Mesenchymal stem cell (in vitro differentiated cells and primary cell): ENCODE data around the gene SLC25A2.
"Not testable (repeated sequence)": the region's sequence is repeated elsewhere in the genome, so short reads cannot be mapped to it uniquely, and the experiment has no call there.

Source experiments
- DNase-seq: peaks from one replicate; pipeline ENCODE4 v3.0.0-alpha.2; 2013
- H2AFZ ChIP-seq: one replicate; pipeline ENCODE4 v1.6.1; 2013; ENCODE audit warnings: low read depth, mild to moderate bottlenecking, control low read depth, inconsistent platforms, low read length, moderate library complexity
- H2AK5ac ChIP-seq: 2 replicates; pipeline ENCODE4 v1.6.1; 2013; ENCODE audit warnings: low read length, moderate library complexity, mild to moderate bottlenecking, inconsistent platforms; ENCODE audit not compliant: severe bottlenecking
- H2BK120ac ChIP-seq: one replicate; pipeline ENCODE4 v1.6.1; 2013; ENCODE audit warnings: low read depth, mild to moderate bottlenecking, inconsistent platforms, low read length, moderate library complexity
- H2BK12ac ChIP-seq, 2 experiments: one replicate each; pipeline ENCODE4 v1.6.1; 2013; ENCODE audit warnings: inconsistent platforms in 2 of 2, low read length in 2 of 2, mild to moderate bottlenecking in 2 of 2, moderate library complexity in 2 of 2, control low read depth in 1 of 2
- H2BK15ac ChIP-seq: one replicate; pipeline ENCODE4 v1.6.1; 2013; ENCODE audit warnings: mild to moderate bottlenecking, low read depth, inconsistent platforms; ENCODE audit not compliant: poor library complexity, severe bottlenecking
- H2BK5ac ChIP-seq: 2 replicates; pipeline ENCODE4 v1.6.1; 2013; ENCODE audit warnings: low read depth, mild to moderate bottlenecking, low read length, control low read depth, inconsistent platforms; ENCODE audit not compliant: poor library complexity, severe bottlenecking
- H3K14ac ChIP-seq, 2 experiments: one replicate each; pipeline ENCODE4 v1.6.1; 2013; ENCODE audit warnings: inconsistent platforms in 2 of 2, low read length in 2 of 2, control low read depth in 1 of 2, mild to moderate bottlenecking in 1 of 2, moderate library complexity in 1 of 2
- H3K18ac ChIP-seq, 2 experiments: one replicate each; pipeline ENCODE4 v1.6.1; 2013; ENCODE audit warnings: inconsistent platforms in 2 of 2, low read length in 2 of 2, control low read depth in 1 of 2, low read depth in 1 of 2, mild to moderate bottlenecking in 1 of 2
- H3K23ac ChIP-seq, 2 experiments: one replicate each; pipeline ENCODE4 v1.6.1; 2013; ENCODE audit warnings: inconsistent platforms in 2 of 2, low read length in 2 of 2, mild to moderate bottlenecking in 2 of 2, moderate library complexity in 2 of 2, control low read depth in 1 of 2
- H3K27ac ChIP-seq: 2 replicates; pipeline ENCODE4 v1.5.1; 2013; ENCODE audit warnings: mild to moderate bottlenecking, moderate library complexity, low read length, control low read depth, inconsistent platforms; ENCODE audit not compliant: poor library complexity, severe bottlenecking
- H3K27me3 ChIP-seq, 2 experiments: 2 replicates each; pipeline versions ENCODE4 v1.6.1 to v1.7.0; 2013; ENCODE audit warnings: low read length in 2 of 2, mild to moderate bottlenecking in 2 of 2, moderate library complexity in 2 of 2, control low read depth in 1 of 2, inconsistent platforms in 1 of 2; ENCODE audit not compliant: control insufficient read depth in 1 of 2, insufficient read depth in 1 of 2
- H3K36me3 ChIP-seq, 2 experiments: 2 replicates each; pipeline versions ENCODE4 v1.6.1 to v1.7.0; 2013; ENCODE audit warnings: low read length in 2 of 2, control low read depth in 1 of 2, inconsistent platforms in 1 of 2, low read depth in 1 of 2, mild to moderate bottlenecking in 1 of 2; ENCODE audit not compliant: insufficient read depth in 2 of 2, control insufficient read depth in 1 of 2
- H3K4ac ChIP-seq, 2 experiments: one replicate each; pipeline ENCODE4 v1.6.1; 2013; ENCODE audit warnings: inconsistent platforms in 2 of 2, low read length in 2 of 2, mild to moderate bottlenecking in 2 of 2, moderate library complexity in 2 of 2, control low read depth in 1 of 2, low read depth in 1 of 2
- H3K4me1 ChIP-seq: 2 replicates; pipeline ENCODE4 v1.6.1; 2013; ENCODE audit warnings: low read depth, low read length, control low read depth; ENCODE audit not compliant: control insufficient read depth, insufficient read depth
- H3K4me2 ChIP-seq: 2 replicates; pipeline ENCODE4 v1.6.1; 2013; ENCODE audit warnings: low read length, mild to moderate bottlenecking, inconsistent platforms; ENCODE audit not compliant: poor library complexity, severe bottlenecking
- H3K4me3 ChIP-seq, 2 experiments: 2 replicates each; pipeline versions ENCODE4 v1.5.1 to v1.7.0; 2013; ENCODE audit warnings: low read length in 2 of 2, mild to moderate bottlenecking in 2 of 2, control low read depth in 1 of 2, low read depth in 1 of 2; ENCODE audit not compliant: insufficient read depth in 1 of 2
- H3K79me1 ChIP-seq: replicated peaks from 2 replicates; pipeline ENCODE4 v1.6.1; 2013; ENCODE audit warnings: mild to moderate bottlenecking, control low read depth, low read length, inconsistent platforms; ENCODE audit not compliant: poor library complexity, severe bottlenecking
- H3K9ac ChIP-seq: 2 replicates; pipeline ENCODE4 v1.7.0; 2013; ENCODE audit warnings: mild to moderate bottlenecking, low read length, moderate library complexity
- H3K9me3 ChIP-seq: 2 replicates; pipeline ENCODE4 v1.7.0; 2013; ENCODE audit warnings: mild to moderate bottlenecking, low read length; ENCODE audit not compliant: control insufficient read depth
- H4K8ac ChIP-seq: one replicate; pipeline ENCODE4 v1.6.1; 2013; ENCODE audit warnings: inconsistent platforms, mild to moderate bottlenecking, low read length, moderate library complexity
- H4K91ac ChIP-seq: one replicate; pipeline ENCODE4 v1.6.1; 2013; ENCODE audit warnings: mild to moderate bottlenecking, low read length, inconsistent platforms
- WGBS: methylation state at CpG from one replicate; pipeline ENCODE4 v1.1.7; 2013; ENCODE audit warnings: mixed read lengths; 5-methylcytosine and 5-hydroxymethylcytosine counted together

Gene SLC25A2

DNA sequence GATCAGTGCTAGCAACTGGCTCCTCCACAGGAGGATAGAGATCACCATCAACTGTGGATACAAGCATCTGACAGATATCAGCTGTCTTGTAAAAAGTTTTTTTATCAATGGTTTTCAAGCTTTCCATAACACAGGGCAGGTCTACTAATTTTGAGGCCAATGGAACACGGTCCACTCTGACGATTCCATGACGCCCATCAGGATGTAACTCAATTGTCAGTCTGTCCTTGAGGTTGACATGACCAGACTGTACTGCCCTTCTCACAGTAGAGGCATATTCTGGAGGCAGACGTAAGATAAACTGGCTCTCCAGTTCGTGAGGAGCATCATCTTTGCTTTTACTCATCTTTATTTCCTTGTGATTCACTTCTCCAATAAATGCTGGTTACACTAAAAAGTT is 15.8 kb upstream of the SLC25A2 start:
- Histone ChIP-seq H2AK5ac (no peak overlapping the region), H2BK12ac (no peak overlapping the region), H3K79me1 (peaks cover 14% of the 10 kb centered on the region), H3K9me3 (peaks cover 59% of the 10 kb centered on the region), H3K14ac (no peak overlapping the region), H3K9ac (peak overlapping the region; percentile 98), H2AFZ (no peak overlapping the region), H3K4me2 (peak overlapping the region; percentile 48), H3K36me3 (peaks cover 16 to 42% of the 10 kb centered on the region in 2 experiments), H4K8ac (no peak overlapping the region), H3K27me3 (no peaks in the 10 kb centered on the region), H2BK15ac (no peak overlapping the region), H4K91ac (no peak overlapping the region), H2BK120ac (no peak overlapping the region), H3K4ac (no peak overlapping the region), H3K18ac (no peak overlapping the region), H2BK5ac (no peak overlapping the region), H3K27ac (no peak overlapping the region), H3K4me1 (no peaks in the 10 kb centered on the region), H3K23ac (no peak overlapping the region), H3K4me3 (peak overlapping the region in 1 of 2 experiments; percentile 92)
- WGBS, result 69% methylated on average over 5 of the region's 5 CpGs
- DNase-seq, result no peak

DNA sequence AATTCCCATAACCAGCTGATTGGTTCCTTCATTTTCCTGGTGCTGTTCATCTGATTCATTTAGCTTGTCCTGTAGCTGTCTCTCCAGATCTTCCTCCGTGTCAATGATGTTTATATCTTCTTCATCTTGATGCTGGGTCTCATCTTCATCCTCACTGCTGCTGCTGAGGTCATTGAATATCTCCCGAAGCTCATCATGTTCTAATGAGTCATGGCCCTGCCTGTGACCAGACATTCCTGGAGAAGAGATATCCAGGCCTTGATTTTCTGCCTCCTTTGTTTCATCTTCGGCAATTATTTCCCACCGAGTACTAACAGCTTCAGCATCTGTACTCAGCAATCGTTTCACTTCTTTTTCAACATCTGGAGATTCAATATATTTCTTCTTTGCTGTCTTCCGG is 15.4 kb upstream of the SLC25A2 start:
- no peak overlapping the region for H4K91ac ChIP-seq
- H2AK5ac ChIP-seq, result no peak overlapping the region
- no peak overlapping the region for H2BK5ac ChIP-seq
- H3K79me1 ChIP-seq, result peaks cover 15% of the 10 kb centered on the region
- no peak for DNase-seq
- no peak overlapping the region for H2BK15ac ChIP-seq
- no peak overlapping the region for H2AFZ ChIP-seq
- peak overlapping the region in 1 of 2 experiments; percentile 92 for H3K4me3 ChIP-seq
- H3K4me2 ChIP-seq, result no peak overlapping the region
- H3K27me3 ChIP-seq, result no peaks in the 10 kb centered on the region
- peaks cover 16 to 46% of the 10 kb centered on the region in 2 experiments for H3K36me3 ChIP-seq
- no peak overlapping the region for H3K27ac ChIP-seq
- 88% methylated on average over 6 of the region's 6 CpGs for WGBS
- H3K18ac ChIP-seq, result no peak overlapping the region
- H2BK120ac ChIP-seq, result no peak overlapping the region
- no peak overlapping the region for H3K23ac ChIP-seq
- peaks cover 64% of the 10 kb centered on the region for H3K9me3 ChIP-seq
- H3K9ac ChIP-seq, result no peak overlapping the region
- H3K4ac ChIP-seq, result no peak overlapping the region
- no peak overlapping the region for H4K8ac ChIP-seq
- no peak overlapping the region for H2BK12ac ChIP-seq
- no peaks in the 10 kb centered on the region for H3K4me1 ChIP-seq
- no peak overlapping the region for H3K14ac ChIP-seq

GRCh38 chr5:141316963-141317362 is 13.1 kb upstream of the SLC25A2 start:
- H3K36me3 ChIP-seq, result peaks cover 19 to 56% of the 10 kb centered on the region in 2 experiments
- not testable (repeated sequence) for H3K4ac ChIP-seq, H2AK5ac ChIP-seq, H3K27me3 ChIP-seq, H2BK120ac ChIP-seq, H2BK5ac ChIP-seq, H3K14ac ChIP-seq, H3K9ac ChIP-seq, H4K8ac ChIP-seq, H2BK15ac ChIP-seq, H3K18ac ChIP-seq, H4K91ac ChIP-seq, H2AFZ ChIP-seq, H3K4me2 ChIP-seq, DNase-seq, H3K4me1 ChIP-seq, H3K23ac ChIP-seq, H2BK12ac ChIP-seq, H3K27ac ChIP-seq
- peak overlapping the region in 1 of 2 experiments; percentile 59 for H3K4me3 ChIP-seq
- H3K79me1 ChIP-seq, result peaks cover 18% of the 10 kb centered on the region
- 99% methylated on average over 3 of the region's 4 CpGs for WGBS
- peaks cover 86% of the 10 kb centered on the region for H3K9me3 ChIP-seq

DNA sequence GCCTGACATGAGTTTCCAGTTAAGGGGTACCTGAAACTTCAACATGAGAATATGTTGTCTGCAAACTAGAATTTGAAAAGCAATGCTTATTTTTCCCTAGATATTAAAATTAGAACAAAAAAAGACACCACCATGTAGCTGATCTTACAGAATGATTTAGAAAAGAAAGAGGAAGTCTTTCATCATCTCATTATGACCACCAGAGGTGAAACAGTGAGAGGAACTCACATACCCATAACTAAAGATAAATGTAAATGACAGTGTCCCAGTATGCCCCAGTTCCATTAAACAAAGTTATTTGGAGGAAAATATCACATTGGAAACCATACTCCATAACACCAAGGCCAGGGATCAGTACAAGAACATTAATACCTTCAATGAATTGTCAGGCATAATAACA is 9.9 kb upstream of the SLC25A2 start:
- no peaks in the 10 kb centered on the region for H3K4me1 ChIP-seq
- H3K23ac ChIP-seq, result no peak overlapping the region
- H2BK15ac ChIP-seq, result no peak overlapping the region
- peak overlapping the region in 1 of 2 experiments; percentile 59 for H3K4me3 ChIP-seq
- H3K27me3 ChIP-seq, result no peaks in the 10 kb centered on the region
- no peak overlapping the region for H3K9ac ChIP-seq
- no peak overlapping the region for H2BK5ac ChIP-seq
- no peak for DNase-seq
- H3K4ac ChIP-seq, result no peak overlapping the region
- no peak overlapping the region for H3K18ac ChIP-seq
- no peak overlapping the region for H3K14ac ChIP-seq
- no peak overlapping the region for H3K27ac ChIP-seq
- H2AK5ac ChIP-seq, result no peak overlapping the region
- H4K8ac ChIP-seq, result no peak overlapping the region
- no peak overlapping the region for H4K91ac ChIP-seq
- peaks cover 27% of the 10 kb centered on the region for H3K79me1 ChIP-seq
- no peak overlapping the region for H2AFZ ChIP-seq
- H3K36me3 ChIP-seq, result peaks cover 15 to 49% of the 10 kb centered on the region in 2 experiments
- H2BK120ac ChIP-seq, result no peak overlapping the region
- peaks cover 88% of the 10 kb centered on the region for H3K9me3 ChIP-seq
- H3K4me2 ChIP-seq, result no peak overlapping the region
- no peak overlapping the region for H2BK12ac ChIP-seq
